ENCODE measurements around the gene TMEM187. TPM values are rescaled to one million over a fixed set of nuclear protein-coding genes. Genes with fewer than 3 reads are reported as not detected.

Gene TMEM187
- total RNA-seq, 1 donor from 2014 or later = 19.2 TPM

DNA sequence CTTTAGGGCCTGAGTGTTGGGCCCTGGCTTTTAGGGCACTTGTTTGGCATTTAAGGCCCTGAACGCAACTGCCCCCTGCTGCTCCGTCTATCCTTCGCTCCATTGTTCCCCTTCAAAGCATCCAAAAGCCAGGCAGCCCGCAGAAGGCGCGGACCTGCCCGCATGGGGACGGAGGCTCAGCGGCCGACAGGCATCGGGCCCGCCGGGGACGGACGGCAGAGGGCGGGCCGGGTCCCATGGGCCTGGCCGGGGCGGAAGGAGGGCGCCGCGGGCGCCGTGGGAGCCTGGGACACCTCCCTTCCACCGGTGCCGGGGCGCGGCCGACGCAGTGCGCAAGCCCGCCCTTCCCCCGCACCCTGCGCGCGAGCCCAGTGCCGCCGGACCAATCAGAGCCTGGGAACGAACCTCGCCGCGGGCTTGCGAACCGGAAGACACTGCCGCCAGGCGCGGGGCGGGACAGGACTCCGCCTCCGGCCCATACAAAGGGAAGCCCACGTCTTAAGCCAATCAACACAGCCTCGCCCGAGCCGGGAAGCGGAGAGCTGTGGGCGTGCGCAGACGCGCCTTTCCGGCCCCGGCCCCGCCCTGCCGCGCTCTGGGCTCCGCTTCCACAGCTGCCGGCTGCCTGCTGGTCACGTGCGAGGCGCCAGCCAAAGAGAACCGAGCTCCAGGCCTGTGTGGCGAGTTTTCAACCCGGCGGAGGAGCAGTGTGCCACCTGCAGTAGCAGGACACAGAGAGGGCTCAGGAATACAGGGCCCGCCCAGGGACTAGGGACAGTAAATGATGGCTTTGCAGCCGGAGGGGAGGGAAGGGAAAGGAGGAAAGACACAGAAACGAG, 44.4 kb upstream of the TMEM187 start:
- H3K9me3 Mint-ChIP-seq (ENCODE audit: unreplicated experiment) = no peaks in the 10 kb centered on the region
- peaks cover 5% of the 10 kb centered on the region for H3K36me3 Mint-ChIP-seq (ENCODE audit: unreplicated experiment)
- H3K4me1 Mint-ChIP-seq (ENCODE audit: unreplicated experiment) = peaks cover 16% of the 10 kb centered on the region
- peak overlapping the region; percentile 78 for H3K4me3 Mint-ChIP-seq (ENCODE audit: unreplicated experiment)
- TF ChIP-seq, protein P1, sequence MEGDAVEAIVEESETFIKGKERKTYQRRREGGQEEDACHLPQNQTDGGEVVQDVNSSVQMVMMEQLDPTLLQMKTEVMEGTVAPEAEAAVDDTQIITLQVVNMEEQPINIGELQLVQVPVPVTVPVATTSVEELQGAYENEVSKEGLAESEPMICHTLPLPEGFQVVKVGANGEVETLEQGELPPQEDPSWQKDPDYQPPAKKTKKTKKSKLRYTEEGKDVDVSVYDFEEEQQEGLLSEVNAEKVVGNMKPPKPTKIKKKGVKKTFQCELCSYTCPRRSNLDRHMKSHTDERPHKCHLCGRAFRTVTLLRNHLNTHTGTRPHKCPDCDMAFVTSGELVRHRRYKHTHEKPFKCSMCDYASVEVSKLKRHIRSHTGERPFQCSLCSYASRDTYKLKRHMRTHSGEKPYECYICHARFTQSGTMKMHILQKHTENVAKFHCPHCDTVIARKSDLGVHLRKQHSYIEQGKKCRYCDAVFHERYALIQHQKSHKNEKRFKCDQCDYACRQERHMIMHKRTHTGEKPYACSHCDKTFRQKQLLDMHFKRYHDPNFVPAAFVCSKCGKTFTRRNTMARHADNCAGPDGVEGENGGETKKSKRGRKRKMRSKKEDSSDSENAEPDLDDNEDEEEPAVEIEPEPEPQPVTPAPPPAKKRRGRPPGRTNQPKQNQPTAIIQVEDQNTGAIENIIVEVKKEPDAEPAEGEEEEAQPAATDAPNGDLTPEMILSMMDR (IDR thresholded peaks at IDR 0.05) = no peak
- H3K27me3 Mint-ChIP-seq (ENCODE audit: unreplicated experiment) = no peaks in the 10 kb centered on the region
- H3K27ac Mint-ChIP-seq (ENCODE audit: unreplicated experiment) = peak overlapping the region; percentile 95
- DNase-seq (ENCODE audit: extremely low spot score, unreplicated experiment) = peak; percentile 98

DNA sequence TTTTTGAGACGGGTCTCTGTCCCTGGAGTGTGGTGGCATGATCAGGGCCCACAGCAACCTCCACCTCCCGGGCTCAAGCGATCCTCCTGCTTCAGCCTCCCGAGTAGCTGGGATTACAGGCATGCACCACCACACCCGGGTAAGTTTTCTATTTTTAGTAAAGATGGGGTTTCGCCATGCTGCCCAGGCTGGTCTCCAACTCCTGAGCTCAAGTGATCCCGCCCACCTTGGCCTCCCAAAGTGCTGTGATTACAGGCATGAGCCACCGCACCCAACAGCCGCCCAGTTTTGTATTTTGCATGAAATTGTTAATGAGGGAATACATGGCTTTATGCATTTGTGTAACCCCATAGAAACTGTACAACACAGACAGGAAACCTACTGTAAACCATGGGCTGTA, 43.7 kb upstream of the TMEM187 start:
- H3K9me3 Mint-ChIP-seq (ENCODE audit: unreplicated experiment) = no peaks in the 10 kb centered on the region

DNA sequence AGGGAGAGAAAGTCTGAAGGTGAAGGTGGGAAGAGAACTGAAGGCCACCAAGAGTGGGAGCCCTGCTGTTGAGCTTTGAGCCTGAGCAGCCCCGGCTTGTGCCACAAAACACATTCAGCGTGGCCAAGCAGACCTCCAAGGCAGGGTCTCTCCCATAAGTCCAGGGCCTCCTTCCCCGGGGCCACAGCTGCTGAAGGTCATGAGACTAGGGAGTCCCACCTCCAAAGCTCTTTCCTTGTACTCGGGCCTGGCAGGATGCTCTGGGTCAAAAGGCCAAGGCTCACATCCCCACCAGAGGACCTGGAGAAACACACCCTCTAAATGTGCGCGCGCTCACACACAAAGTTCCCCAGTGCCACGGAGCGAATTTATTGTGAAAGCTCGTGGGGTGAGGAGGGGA, 43.0 kb upstream of the TMEM187 start:
- Mint-ChIP-seq H3K9me3 (ENCODE audit: unreplicated experiment) (no peaks in the 10 kb centered on the region), H3K36me3 (ENCODE audit: unreplicated experiment) (peaks cover 5% of the 10 kb centered on the region), H3K4me3 (ENCODE audit: unreplicated experiment) (no peak overlapping the region), H3K4me1 (ENCODE audit: unreplicated experiment) (peaks cover 21% of the 10 kb centered on the region), H3K27ac (ENCODE audit: unreplicated experiment) (no peak overlapping the region), H3K27me3 (ENCODE audit: unreplicated experiment) (no peaks in the 10 kb centered on the region)
- TF ChIP-seq, protein P1 (IDR thresholded peaks at IDR 0.05) = no peak
- DNase-seq (ENCODE audit: extremely low spot score, unreplicated experiment) = no peak

More for the DNA sequence above, 43.7 kb upstream of the TMEM187 start:
- no peak overlapping the region for H3K27ac Mint-ChIP-seq (ENCODE audit: unreplicated experiment)
- no peak overlapping the region for H3K4me3 Mint-ChIP-seq (ENCODE audit: unreplicated experiment)
- TF ChIP-seq, protein P1 (IDR thresholded peaks at IDR 0.05) = no peak
- peaks cover 5% of the 10 kb centered on the region for H3K36me3 Mint-ChIP-seq (ENCODE audit: unreplicated experiment)
- H3K4me1 Mint-ChIP-seq (ENCODE audit: unreplicated experiment) = peaks cover 19% of the 10 kb centered on the region
- no peak for DNase-seq (ENCODE audit: extremely low spot score, unreplicated experiment)
- no peaks in the 10 kb centered on the region for H3K27me3 Mint-ChIP-seq (ENCODE audit: unreplicated experiment)

DNA sequence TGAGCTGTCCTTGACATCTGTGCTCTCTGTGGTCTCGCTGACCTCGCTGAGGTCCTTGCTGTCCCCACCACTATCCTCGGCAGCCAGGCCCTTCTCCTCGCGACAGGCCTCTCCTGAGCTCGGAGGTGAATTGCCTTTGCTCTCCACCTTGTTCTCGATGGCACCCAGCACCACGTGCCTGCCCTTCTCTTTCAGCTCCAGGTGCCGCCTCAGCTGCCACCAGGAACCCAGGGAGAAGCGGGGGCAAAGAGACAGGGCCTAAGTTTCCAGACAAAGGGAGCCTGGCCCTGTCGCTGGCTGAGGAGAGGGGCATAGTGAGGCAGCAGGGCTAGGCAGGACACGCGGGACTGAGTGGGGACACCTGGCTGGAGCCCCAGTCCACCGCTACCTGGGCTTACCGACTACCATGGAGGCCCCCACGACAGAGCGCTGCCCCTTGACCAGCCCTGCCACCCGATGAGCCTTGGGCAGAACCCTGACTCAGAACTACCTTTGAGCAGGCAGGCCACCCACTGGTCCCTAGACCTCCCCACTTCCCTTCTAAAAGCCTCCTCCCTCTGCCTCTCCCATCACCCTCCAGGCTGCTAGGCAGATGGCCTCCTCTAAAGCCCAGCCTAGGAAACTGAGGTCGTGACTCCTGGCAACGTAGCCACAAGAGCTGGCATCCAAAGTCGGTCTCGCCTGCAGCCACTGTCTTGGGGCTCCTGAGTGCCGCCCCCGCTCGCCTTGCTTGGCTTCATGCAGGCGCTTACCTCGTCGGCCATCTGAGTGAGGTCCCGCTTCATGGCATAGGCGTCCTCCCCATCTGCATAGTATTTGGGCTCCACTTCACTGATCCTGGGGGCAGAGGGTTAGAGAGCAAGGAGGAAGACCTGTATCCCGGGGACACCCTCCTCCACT, 42.3 kb upstream of the TMEM187 start:
- Mint-ChIP-seq H3K4me1 (ENCODE audit: unreplicated experiment) (peaks cover 21% of the 10 kb centered on the region), H3K9me3 (ENCODE audit: unreplicated experiment) (no peaks in the 10 kb centered on the region), H3K27ac (ENCODE audit: unreplicated experiment) (no peak overlapping the region), H3K36me3 (ENCODE audit: unreplicated experiment) (peaks cover 5% of the 10 kb centered on the region), H3K4me3 (ENCODE audit: unreplicated experiment) (no peak overlapping the region), H3K27me3 (ENCODE audit: unreplicated experiment) (no peaks in the 10 kb centered on the region)
- no peak for DNase-seq (ENCODE audit: extremely low spot score, unreplicated experiment)
- TF ChIP-seq, protein P1 (IDR thresholded peaks at IDR 0.05) = no peak

DNA sequence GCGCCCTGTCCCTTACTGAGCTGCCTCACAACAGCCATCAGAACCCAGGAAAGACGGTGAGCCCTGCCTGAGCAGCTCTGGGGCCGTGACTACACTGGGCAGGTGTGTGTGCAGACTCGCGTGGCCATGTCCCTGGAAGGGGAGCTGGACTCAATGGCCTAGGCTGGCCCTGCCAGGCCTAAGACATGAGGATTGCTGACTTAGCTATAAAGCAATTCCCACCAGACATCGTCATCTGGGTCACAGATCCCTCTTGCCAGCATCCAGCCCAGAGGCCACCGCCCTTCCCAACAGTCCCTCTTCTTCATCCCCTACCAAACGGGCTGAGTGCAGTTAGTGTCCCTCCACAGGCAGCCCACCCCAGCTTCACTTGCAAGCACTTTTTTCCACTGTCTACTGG, 41.4 kb upstream of the TMEM187 start:
- Mint-ChIP-seq H3K36me3 (ENCODE audit: unreplicated experiment) (peaks cover 5% of the 10 kb centered on the region), H3K4me3 (ENCODE audit: unreplicated experiment) (no peak overlapping the region), H3K27me3 (ENCODE audit: unreplicated experiment) (no peaks in the 10 kb centered on the region), H3K27ac (ENCODE audit: unreplicated experiment) (peak overlapping the region; percentile 25), H3K9me3 (ENCODE audit: unreplicated experiment) (no peaks in the 10 kb centered on the region), H3K4me1 (ENCODE audit: unreplicated experiment) (peaks cover 21% of the 10 kb centered on the region)
- DNase-seq (ENCODE audit: extremely low spot score, unreplicated experiment) = no peak
- TF ChIP-seq, protein P1 (IDR thresholded peaks at IDR 0.05) = no peak

All from osteocyte (in vitro differentiated cells).